Mesodermal cell (in vitro differentiated cells): ENCODE measurements around the gene HTT-AS.

Experiments used
- H3K27ac ChIP-seq: 2 replicates; pipeline ENCODE4 v1.7.0; 2013; ENCODE audit warnings: mild to moderate bottlenecking, low read depth, low read length, moderate library complexity; ENCODE audit not compliant: severe bottlenecking
- H3K36me3 ChIP-seq: 2 replicates; pipeline ENCODE4 v1.7.1; 2013; ENCODE audit warnings: mild to moderate bottlenecking, low read length, moderate library complexity; ENCODE audit not compliant: control insufficient read depth, insufficient read depth
- H3K4me1 ChIP-seq: one replicate; pipeline ENCODE4 v1.7.1; 2013; ENCODE audit warnings: mild to moderate bottlenecking, low read length; ENCODE audit not compliant: insufficient read depth, control insufficient read depth, poor library complexity, severe bottlenecking
- H3K4me3 ChIP-seq: 2 replicates; pipeline ENCODE4 v1.7.0; 2013; ENCODE audit warnings: low read length, control low read depth, mild to moderate bottlenecking; ENCODE audit not compliant: insufficient read depth, poor library complexity, severe bottlenecking; ENCODE audit errors: extremely low read depth
- H3K9me3 ChIP-seq: 2 replicates; pipeline ENCODE4 v1.7.1; 2013; ENCODE audit warnings: mild to moderate bottlenecking, low read length, moderate library complexity; ENCODE audit not compliant: control insufficient read depth
- WGBS, 2 experiments: methylation state at CpG; one replicate each; pipeline ENCODE4 v1.1.5; 2013; ENCODE audit warnings: missing lambda C conversion rate in 2 of 2; ENCODE audit not compliant: insufficient coverage in 2 of 2; 5-methylcytosine and 5-hydroxymethylcytosine counted together

The HTT-AS gene

GRCh38 chr4:3025881-3026280 lies 48.5 kb downstream of the HTT-AS start:
- H3K27ac ChIP-seq, result no peak overlapping the region
- WGBS, 2 experiments, result 93 to 95% methylated on average over 17 to 18 of the region's 21 CpGs
- H3K4me3 ChIP-seq, result no peak overlapping the region
- no peaks in the 10 kb centered on the region for H3K36me3 ChIP-seq
- H3K4me1 ChIP-seq, result no peaks in the 10 kb centered on the region
- H3K9me3 ChIP-seq, result no peaks in the 10 kb centered on the region

- 35 to 53% methylated on average over 2 to 3 of the region's 3 CpGs for WGBS, 2 experiments
- H3K36me3 ChIP-seq, result no peaks in the 10 kb centered on the region
- no peak overlapping the region for H3K27ac ChIP-seq
- H3K4me1 ChIP-seq, result no peaks in the 10 kb centered on the region
- no peaks in the 10 kb centered on the region for H3K9me3 ChIP-seq
- H3K4me3 ChIP-seq, result no peak overlapping the region
Observed at GRCh38 chr4:3022651-3023050, 51.7 kb downstream of the HTT-AS start.

GRCh38 chr4:3022112-3022511 lies 52.2 kb downstream of the HTT-AS start:
- Histone ChIP-seq H3K36me3 (no peaks in the 10 kb centered on the region), H3K27ac (no peak overlapping the region), H3K4me1 (no peaks in the 10 kb centered on the region), H3K9me3 (no peaks in the 10 kb centered on the region), H3K4me3 (no peak overlapping the region)
- 80 to 86% methylated on average over 4 to 7 of the region's 8 CpGs for WGBS, 2 experiments

- 91 to 92% methylated on average over 5 to 6 of the region's 8 CpGs for WGBS, 2 experiments
- Histone ChIP-seq H3K4me1 (no peaks in the 10 kb centered on the region), H3K4me3 (no peak overlapping the region), H3K27ac (no peak overlapping the region), H3K36me3 (no peaks in the 10 kb centered on the region), H3K9me3 (no peaks in the 10 kb centered on the region)
Observed at GRCh38 chr4:3021627-3022026, 52.7 kb downstream of the HTT-AS start.

- WGBS, 2 experiments, result 64 to 87% methylated on average over 6 of the region's 6 CpGs
- Histone ChIP-seq H3K4me1 (no peaks in the 10 kb centered on the region), H3K36me3 (no peaks in the 10 kb centered on the region), H3K4me3 (no peak overlapping the region), H3K9me3 (no peaks in the 10 kb centered on the region), H3K27ac (no peak overlapping the region)
Observed at GRCh38 chr4:3021127-3021526, 53.2 kb downstream of the HTT-AS start.

- Histone ChIP-seq H3K4me3 (no peak overlapping the region), H3K27ac (no peak overlapping the region), H3K36me3 (no peaks in the 10 kb centered on the region), H3K9me3 (no peaks in the 10 kb centered on the region), H3K4me1 (no peaks in the 10 kb centered on the region)
- 85 to 97% methylated on average over 10 of the region's 13 CpGs for WGBS, 2 experiments
Observed at GRCh38 chr4:3019145-3019846, 55.0 kb downstream of the HTT-AS start.

GRCh38 chr4:3017504-3017903 lies 56.8 kb downstream of the HTT-AS start:
- Histone ChIP-seq H3K9me3 (no peaks in the 10 kb centered on the region), H3K4me1 (no peaks in the 10 kb centered on the region), H3K36me3 (no peaks in the 10 kb centered on the region), H3K4me3 (no peak overlapping the region), H3K27ac (no peak overlapping the region)
- WGBS, 2 experiments, result 77% methylated on average over 2 of the region's 4 CpGs; no CpG with 5 or more reads in 1 of the 2 experiments

GRCh38 chr4:3016961-3017360 lies 57.4 kb downstream of the HTT-AS start:
- Histone ChIP-seq H3K9me3 (no peaks in the 10 kb centered on the region), H3K36me3 (no peaks in the 10 kb centered on the region), H3K27ac (no peak overlapping the region), H3K4me1 (no peaks in the 10 kb centered on the region), H3K4me3 (no peak overlapping the region)
- 89 to 92% methylated on average over 3 of the region's 4 CpGs for WGBS, 2 experiments

- Histone ChIP-seq H3K27ac (no peak overlapping the region), H3K36me3 (no peaks in the 10 kb centered on the region), H3K4me1 (no peaks in the 10 kb centered on the region), H3K9me3 (no peaks in the 10 kb centered on the region), H3K4me3 (no peak overlapping the region)
- WGBS, 2 experiments, result 20 to 78% methylated on average over 1 to 2 of the region's 8 CpGs
Observed at GRCh38 chr4:3013839-3014350, 60.4 kb downstream of the HTT-AS start.
